ENCODE results near the gene C2orf78.

Gene C2orf78

GRCh38 chr2:73823916-73824523 lies 40.0 kb downstream of the C2orf78 start:
- no peak overlapping the region for H3K4me3 ChIP-seq (ENCODE audit: extremely low read depth, insufficient read depth, low read length, poor library complexity, severe bottlenecking)
- no peaks in the 10 kb centered on the region for H3K9me3 ChIP-seq (ENCODE audit: control insufficient read depth, low read length)
- no peaks in the 10 kb centered on the region for H3K36me3 ChIP-seq (ENCODE audit: control insufficient read depth, insufficient read depth, low read length)
- WGBS, 2 experiments (ENCODE audit: insufficient coverage in 2 of 2) = 30% methylated on average over 3 of the region's 3 CpGs; no CpG with 5 or more reads in 1 of the 2 experiments
- no peak overlapping the region for H3K27ac ChIP-seq (ENCODE audit: low read depth, low read length, severe bottlenecking)
- H3K4me1 ChIP-seq (ENCODE audit: control insufficient read depth, insufficient read depth, low read length, poor library complexity, severe bottlenecking) = no peaks in the 10 kb centered on the region

- no peaks in the 10 kb centered on the region for H3K9me3 ChIP-seq (ENCODE audit: control insufficient read depth, low read length)
- H3K27ac ChIP-seq (ENCODE audit: low read depth, low read length, severe bottlenecking) = no peak overlapping the region
- no peak overlapping the region for H3K4me3 ChIP-seq (ENCODE audit: extremely low read depth, insufficient read depth, low read length, poor library complexity, severe bottlenecking)
- no peaks in the 10 kb centered on the region for H3K4me1 ChIP-seq (ENCODE audit: control insufficient read depth, insufficient read depth, low read length, poor library complexity, severe bottlenecking)
- 81 to 84% methylated on average over 4 of the region's 4 CpGs for WGBS, 2 experiments (ENCODE audit: insufficient coverage in 2 of 2)
- H3K36me3 ChIP-seq (ENCODE audit: control insufficient read depth, insufficient read depth, low read length) = no peaks in the 10 kb centered on the region
Measured at GRCh38 chr2:73825408-73825807, 41.4 kb downstream of the C2orf78 start.

- no CpG with 5 or more reads among the region's 2 CpGs for WGBS, 2 experiments (ENCODE audit: insufficient coverage in 2 of 2)
- Histone ChIP-seq H3K4me1 (ENCODE audit: control insufficient read depth, insufficient read depth, low read length, poor library complexity, severe bottlenecking) (no peaks in the 10 kb centered on the region), H3K36me3 (ENCODE audit: control insufficient read depth, insufficient read depth, low read length) (peaks cover 13% of the 10 kb centered on the region), H3K27ac (ENCODE audit: low read depth, low read length, severe bottlenecking) (no peak overlapping the region), H3K4me3 (ENCODE audit: extremely low read depth, insufficient read depth, low read length, poor library complexity, severe bottlenecking) (no peak overlapping the region), H3K9me3 (ENCODE audit: control insufficient read depth, low read length) (no peaks in the 10 kb centered on the region)
Measured at GRCh38 chr2:73827018-73827417, 43.0 kb downstream of the C2orf78 start.

GRCh38 chr2:73827660-73828388 lies 43.8 kb downstream of the C2orf78 start:
- Histone ChIP-seq H3K36me3 (ENCODE audit: control insufficient read depth, insufficient read depth, low read length) (peaks cover 21% of the 10 kb centered on the region), H3K4me1 (ENCODE audit: control insufficient read depth, insufficient read depth, low read length, poor library complexity, severe bottlenecking) (no peaks in the 10 kb centered on the region), H3K9me3 (ENCODE audit: control insufficient read depth, low read length) (no peaks in the 10 kb centered on the region), H3K27ac (ENCODE audit: low read depth, low read length, severe bottlenecking) (no peak overlapping the region), H3K4me3 (ENCODE audit: extremely low read depth, insufficient read depth, low read length, poor library complexity, severe bottlenecking) (peak overlapping the region; percentile 79)
- WGBS, 2 experiments (ENCODE audit: insufficient coverage in 2 of 2) = 87 to 88% methylated on average over 7 to 8 of the region's 9 CpGs

- no peak overlapping the region for H3K27ac ChIP-seq (ENCODE audit: low read depth, low read length, severe bottlenecking)
- H3K36me3 ChIP-seq (ENCODE audit: control insufficient read depth, insufficient read depth, low read length) = peaks cover 27% of the 10 kb centered on the region
- 0 to 100% methylated on average over 1 of the region's 4 CpGs for WGBS, 2 experiments (ENCODE audit: insufficient coverage in 2 of 2)
- no peaks in the 10 kb centered on the region for H3K9me3 ChIP-seq (ENCODE audit: control insufficient read depth, low read length)
- no peaks in the 10 kb centered on the region for H3K4me1 ChIP-seq (ENCODE audit: control insufficient read depth, insufficient read depth, low read length, poor library complexity, severe bottlenecking)
- peak overlapping the region; percentile 79 for H3K4me3 ChIP-seq (ENCODE audit: extremely low read depth, insufficient read depth, low read length, poor library complexity, severe bottlenecking)
Measured at GRCh38 chr2:73828389-73828817, 44.4 kb downstream of the C2orf78 start.

- H3K36me3 ChIP-seq (ENCODE audit: control insufficient read depth, insufficient read depth, low read length) = peaks cover 31% of the 10 kb centered on the region
- H3K27ac ChIP-seq (ENCODE audit: low read depth, low read length, severe bottlenecking) = peak within 1 kb of the TSS; percentile 93
- 0 to 1% methylated on average over 28 to 33 of the region's 48 CpGs for WGBS, 2 experiments (ENCODE audit: insufficient coverage in 2 of 2)
- H3K4me1 ChIP-seq (ENCODE audit: control insufficient read depth, insufficient read depth, low read length, poor library complexity, severe bottlenecking) = no peaks in the 10 kb centered on the region
- H3K4me3 ChIP-seq (ENCODE audit: extremely low read depth, insufficient read depth, low read length, poor library complexity, severe bottlenecking) = peak within 1 kb of the TSS; percentile 79
- no peaks in the 10 kb centered on the region for H3K9me3 ChIP-seq (ENCODE audit: control insufficient read depth, low read length)
Measured at GRCh38 chr2:73828818-73829570, 45.0 kb downstream of the C2orf78 start, which contains the start of gene STAMBP. Gene STAMBP, plus strand, starts transcription at chr2:73828961. Its CDS starts 1,896 bp downstream, at chr2:73830857.

GRCh38 chr2:73830871-73831401 lies 47.0 kb downstream of the C2orf78 start:
- no peak overlapping the region for H3K27ac ChIP-seq (ENCODE audit: low read depth, low read length, severe bottlenecking)
- WGBS, 2 experiments (ENCODE audit: insufficient coverage in 2 of 2) = 88 to 95% methylated on average over 9 to 10 of the region's 11 CpGs

GRCh38 chr2:73832930-73833329 lies 48.9 kb downstream of the C2orf78 start:
- Histone ChIP-seq H3K36me3 (ENCODE audit: control insufficient read depth, insufficient read depth, low read length) (peaks cover 49% of the 10 kb centered on the region), H3K27ac (ENCODE audit: low read depth, low read length, severe bottlenecking) (no peak overlapping the region), H3K4me1 (ENCODE audit: control insufficient read depth, insufficient read depth, low read length, poor library complexity, severe bottlenecking) (no peaks in the 10 kb centered on the region), H3K4me3 (ENCODE audit: extremely low read depth, insufficient read depth, low read length, poor library complexity, severe bottlenecking) (no peak overlapping the region), H3K9me3 (ENCODE audit: control insufficient read depth, low read length) (no peaks in the 10 kb centered on the region)

More at GRCh38 chr2:73830871-73831401, 47.0 kb downstream of the C2orf78 start:
- H3K4me3 ChIP-seq (ENCODE audit: extremely low read depth, insufficient read depth, low read length, poor library complexity, severe bottlenecking) = no peak overlapping the region
- no peaks in the 10 kb centered on the region for H3K4me1 ChIP-seq (ENCODE audit: control insufficient read depth, insufficient read depth, low read length, poor library complexity, severe bottlenecking)
- H3K9me3 ChIP-seq (ENCODE audit: control insufficient read depth, low read length) = no peaks in the 10 kb centered on the region
- peaks cover 42% of the 10 kb centered on the region for H3K36me3 ChIP-seq (ENCODE audit: control insufficient read depth, insufficient read depth, low read length)

- no peak overlapping the region for H3K27ac ChIP-seq (ENCODE audit: low read depth, low read length, severe bottlenecking)
- H3K9me3 ChIP-seq (ENCODE audit: control insufficient read depth, low read length) = no peaks in the 10 kb centered on the region
- 94% methylated on average over 9 to 13 of the region's 17 CpGs for WGBS, 2 experiments (ENCODE audit: insufficient coverage in 2 of 2)
- peaks cover 56% of the 10 kb centered on the region for H3K36me3 ChIP-seq (ENCODE audit: control insufficient read depth, insufficient read depth, low read length)
- no peak overlapping the region for H3K4me3 ChIP-seq (ENCODE audit: extremely low read depth, insufficient read depth, low read length, poor library complexity, severe bottlenecking)
- no peaks in the 10 kb centered on the region for H3K4me1 ChIP-seq (ENCODE audit: control insufficient read depth, insufficient read depth, low read length, poor library complexity, severe bottlenecking)
Measured at GRCh38 chr2:73836141-73836943, 52.4 kb downstream of the C2orf78 start.

All from mesodermal cell (in vitro differentiated cells).